Dermis blood vessel endothelial cell (primary cell): Measurements from ENCODE around the gene NIF3L1. TPM values are rescaled to one million over a fixed set of nuclear protein-coding genes. Genes with fewer than 3 reads are reported as not detected.
A peak's percentile ranks its signal among the peaks of the same experiment; 100 is the strongest.
"Not testable (repeated sequence)": the region's sequence is repeated elsewhere in the genome, so short reads cannot be mapped to it uniquely, and the experiment has no call there.

ENCODE experiments used
- DNase-seq: peaks from one replicate; pipeline ENCODE4 v3.0.0; 2010
- total RNA-seq: library from RNA; depleted of rRNA; stranded (reverse); fragments of >200 nt; gene quantifications from 2 replicates; pipeline ENCODE4 v1.2.3, GENCODE V29; 2014

NIF3L1 gene
- total RNA-seq, 1 donor from 2014 or later: 10.9 TPM

- DNase-seq: no peak
Measured at GRCh38 chr2:200877443-200877842, 11.7 kb upstream of the NIF3L1 start.

GRCh38 chr2:200878289-200878880, 10.8 kb upstream of the NIF3L1 start:
- DNase-seq: no peak

GRCh38 chr2:200881715-200882249, 7.4 kb upstream of the NIF3L1 start:
- DNase-seq: not testable (repeated sequence)

- DNase-seq: no peak
Measured at GRCh38 chr2:200899482-200899881, 10.3 kb downstream of the NIF3L1 start.

- DNase-seq: peak; percentile 95
Measured at GRCh38 chr2:200901459-200902072, 12.4 kb downstream of the NIF3L1 start.

- DNase-seq: peak; percentile 89
Measured at GRCh38 chr2:200905618-200906296, 16.6 kb downstream of the NIF3L1 start.

GRCh38 chr2:200909958-200910357, 20.8 kb downstream of the NIF3L1 start:
- DNase-seq: no peak

- DNase-seq: peak; percentile 7
Measured at GRCh38 chr2:200913654-200914053, 24.5 kb downstream of the NIF3L1 start.

GRCh38 chr2:200922439-200922838, 33.3 kb downstream of the NIF3L1 start:
- no peak for DNase-seq

- DNase-seq: no peak
Measured at GRCh38 chr2:200929334-200930249, 40.4 kb downstream of the NIF3L1 start.

- no peak for DNase-seq
Measured at GRCh38 chr2:200930947-200931626, 41.9 kb downstream of the NIF3L1 start.

GRCh38 chr2:200939832-200940231, 50.7 kb downstream of the NIF3L1 start:
- no peak for DNase-seq

- DNase-seq: no peak
Measured at GRCh38 chr2:200943527-200944105, 54.4 kb downstream of the NIF3L1 start.

GRCh38 chr2:200944467-200945394, 55.6 kb downstream of the NIF3L1 start:
- DNase-seq: peak; percentile 81

GRCh38 chr2:200945395-200945729, 56.2 kb downstream of the NIF3L1 start:
- DNase-seq: no peak

GRCh38 chr2:200950378-200950777, 61.2 kb downstream of the NIF3L1 start:
- no peak for DNase-seq
